GM18526 (cell line): Measurements from ENCODE around the gene GRIN2C.

ENCODE experiments used
- POLR2A ChIP-seq: IDR thresholded peaks from 3 replicates; pipeline ENCODE4 v1.6.1; 2011; ENCODE audit not compliant: insufficient read length; ENCODE audit errors: extremely low read depth

Gene GRIN2C

GRCh38 chr17:74883241-74883745 is 23.6 kb upstream of the GRIN2C start:
- TF ChIP-seq POLR2A = no peak

GRCh38 chr17:74882517-74883240 is 23.0 kb upstream of the GRIN2C start:
- no peak for TF ChIP-seq POLR2A

- no peak for TF ChIP-seq POLR2A
These were observed 21.4 kb upstream of the GRIN2C start for GRCh38 chr17:74881073-74881472.

GRCh38 chr17:74879308-74879707 is 19.6 kb upstream of the GRIN2C start:
- TF ChIP-seq POLR2A = no peak

- no peak for TF ChIP-seq POLR2A
These were observed 19.0 kb upstream of the GRIN2C start for GRCh38 chr17:74878658-74879057.

GRCh38 chr17:74877592-74878548 is 18.2 kb upstream of the GRIN2C start:
- no peak for TF ChIP-seq POLR2A

- TF ChIP-seq POLR2A = no peak
These were observed 16.4 kb upstream of the GRIN2C start for GRCh38 chr17:74875977-74876593.

- no peak for TF ChIP-seq POLR2A
These were observed 15.7 kb upstream of the GRIN2C start for GRCh38 chr17:74875155-74875976.

GRCh38 chr17:74874615-74875037 is 14.9 kb upstream of the GRIN2C start:
- TF ChIP-seq POLR2A = no peak

GRCh38 chr17:74873874-74874614 is 14.4 kb upstream of the GRIN2C start:
- TF ChIP-seq POLR2A = no peak

GRCh38 chr17:74873037-74873873 is 13.6 kb upstream of the GRIN2C start:
- TF ChIP-seq POLR2A = peak; percentile 98

GRCh38 chr17:74872313-74873036 is 12.8 kb upstream of the GRIN2C start, which contains the start of gene FDXR:
Gene FDXR (minus strand): TSS chr17:74872994. CDS start chr17:74872944, 50 bp downstream.
- peak; percentile 92 for TF ChIP-seq POLR2A

- TF ChIP-seq POLR2A = no peak
These were observed 11.8 kb upstream of the GRIN2C start for GRCh38 chr17:74871356-74872076.
